ENCODE measurements around the gene GADD45B. TPM values are rescaled to one million over a fixed set of nuclear protein-coding genes. Genes with fewer than 3 reads are reported as not detected.

The GADD45B gene
- total and polyA plus RNA-seq, 2 of the 4 experiments (the other 2 are of a cell fraction), result 30.1 to 106 TPM

- Histone ChIP-seq H3K14ac (replicated peaks; ENCODE audit: low read depth, low read length) (peak overlapping the region; percentile 82), H3K4me1 (ENCODE audit: control insufficient read depth, insufficient read depth, low read length) (peaks cover 20% of the 10 kb centered on the region), H3K4ac (ENCODE audit: low read depth, low read length) (peak overlapping the region; percentile 92), H4K91ac (ENCODE audit: insufficient read depth, low read depth, low read length) (peak overlapping the region; percentile 82), H2AK5ac (ENCODE audit: low read depth, low read length) (peak overlapping the region; percentile 96), H3K9me1 (ENCODE audit: insufficient read depth, low read length) (peaks cover 11% of the 10 kb centered on the region), H4K5ac (ENCODE audit: low read depth, low read length) (peak overlapping the region; percentile 8; the same call in 1 of the 2 replicates), H3K27ac (ENCODE audit: insufficient read depth, low read length) (peak overlapping the region; percentile 43; the same call in 1 of the 2 replicates), H3K9me3 (ENCODE audit: control insufficient read depth, insufficient read depth, low read length) (no peaks in the 10 kb centered on the region), H2BK20ac (ENCODE audit: low read depth, low read length) (peak overlapping the region; percentile 79), H3K23ac (ENCODE audit: low read depth, low read length) (peak overlapping the region; percentile 59), H3K4me2 (ENCODE audit: low read depth, low read length) (peak overlapping the region; percentile 21; the same call in 1 of the 2 replicates), H2AFZ (replicated peaks; ENCODE audit: low read length, poor library complexity) (peak overlapping the region; percentile 89), H3K18ac (ENCODE audit: low read depth, low read length) (peak overlapping the region; percentile 40; the same call in 1 of the 2 replicates), H3K36me3 (ENCODE audit: control insufficient read depth, insufficient read depth, low read length) (no peaks in the 10 kb centered on the region), H2AK9ac (replicated peaks; ENCODE audit: low read depth, low read length, poor library complexity) (peak overlapping the region; percentile 86), H3K27me3 (ENCODE audit: control insufficient read depth, insufficient read depth, low read length) (no peaks in the 10 kb centered on the region), H2BK120ac (ENCODE audit: low read depth, low read length) (peak overlapping the region; percentile 80), H2BK5ac (ENCODE audit: low read depth, low read length, poor library complexity, severe bottlenecking) (peak overlapping the region; percentile 93), H2BK15ac (ENCODE audit: low read depth, low read length) (peak overlapping the region; percentile 82; the same call in 2 of the 3 replicates), H3K79me1 (ENCODE audit: low read depth in 1 of 2, low read length in 2 of 2) (peaks cover 0 to 11% of the 10 kb centered on the region in 2 experiments; a peak in 1 of 4 replicates), H4K20me1 (ENCODE audit: insufficient read depth, low read length) (no peaks in the 10 kb centered on the region), H3K9ac (ENCODE audit: low read depth, low read length) (peak overlapping the region; percentile 38; the same call in 1 of the 2 replicates), H3K4me3 (ENCODE audit: insufficient read depth, low read depth, low read length) (no peak overlapping the region), H4K8ac (ENCODE audit: low read depth in 2 of 2, low read length in 2 of 2) (peak overlapping the region; percentile 62 to 71), H3K56ac (ENCODE audit: extremely low read depth, insufficient read depth, low read length) (no peak overlapping the region; the same call in 1 of the 2 replicates)
- intact Hi-C loops (cut with micrococcal nuclease), result no loop called here
- ATAC-seq (ENCODE audit: low read depth), result peak; percentile 82
- dilution Hi-C loops (cut with HindIII; ENCODE audit: low sequenced_read_pairs, unreplicated experiment), result no loop called here
- CTCF ChIA-PET, result no interaction called here
- in situ Hi-C loops (cut with MboI; ENCODE audit: low sequenced_read_pairs), result no loop called here
- WGBS, 2 experiments (ENCODE audit: extremely low coverage in 2 of 2, insufficient read length in 1 of 2), result 49% methylated on average over 26 of the region's 45 CpGs; no CpG with 5 or more reads in 1 of the 2 experiments
- BruUV-seq (replicated peaks), result no TSS peak
- POLR2A ChIA-PET (ENCODE audit: unreplicated experiment), result no interaction called here
- peak; percentile 75 for DNase-seq
- TF ChIP-seq SMC3 (IDR thresholded peaks at IDR 0.05; ENCODE audit: low read depth, low read length) (peak; percentile 16; the same call in 1 of the 2 replicates), RCOR1 (IDR thresholded peaks at IDR 0.05; ENCODE audit: insufficient replicate concordance, low read length) (no peak), MAZ (IDR thresholded peaks at IDR 0.05; ENCODE audit: borderline replicate concordance, low read depth, low read length) (peak; percentile 92), CEBPB (IDR thresholded peaks at IDR 0.05; ENCODE audit: low read depth, low read length) (peak; percentile 98), POLR2A (IDR thresholded peaks at IDR 0.05; ENCODE audit: low read depth, low read length) (no peak), MXI1 (IDR thresholded peaks at IDR 0.05; ENCODE audit: borderline replicate concordance, low read depth, low read length) (0 out of 2 replicates have a peak, but pooled peaks have one; percentile 19), NFE2L2 (IDR thresholded peaks at IDR 0.05; ENCODE audit: low read depth, low read length) (no peak), CHD1 (IDR thresholded peaks at IDR 0.05; ENCODE audit: low read depth, low read length) (no peak), CTCF (conservative IDR thresholded peaks at IDR 0.05; ENCODE audit: low read depth, low read length) (no peak), RAD21 (IDR thresholded peaks at IDR 0.05; ENCODE audit: low read length) (no peak), BHLHE40 (IDR thresholded peaks at IDR 0.05; ENCODE audit: low read depth, low read length) (peak; percentile 54), FOS (IDR thresholded peaks at IDR 0.05; ENCODE audit: low read depth, low read length) (0 out of 2 replicates have a peak, but pooled peaks have one; percentile 25), RFX5 (IDR thresholded peaks at IDR 0.05; ENCODE audit: low read depth, low read length) (no peak)
- TF ChIP-seq, protein P1, sequence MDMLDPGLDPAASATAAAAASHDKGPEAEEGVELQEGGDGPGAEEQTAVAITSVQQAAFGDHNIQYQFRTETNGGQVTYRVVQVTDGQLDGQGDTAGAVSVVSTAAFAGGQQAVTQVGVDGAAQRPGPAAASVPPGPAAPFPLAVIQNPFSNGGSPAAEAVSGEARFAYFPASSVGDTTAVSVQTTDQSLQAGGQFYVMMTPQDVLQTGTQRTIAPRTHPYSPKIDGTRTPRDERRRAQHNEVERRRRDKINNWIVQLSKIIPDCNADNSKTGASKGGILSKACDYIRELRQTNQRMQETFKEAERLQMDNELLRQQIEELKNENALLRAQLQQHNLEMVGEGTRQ (IDR thresholded peaks at IDR 0.05; ENCODE audit: low read depth, low read length), result no peak
Measured at GRCh38 chr19:2524840-2525723, 49.2 kb downstream of the GADD45B start.

Data from IMR-90 (cell line).